GM12878 (cell line): ENCODE data around the gene SERPING1. TPM values are rescaled to one million over a fixed set of nuclear protein-coding genes. Genes with fewer than 3 reads are reported as not detected.

Experiments used
- E4F1 ChIP-seq: fragments of 450-650 bp; IDR thresholded peaks from 2 replicates; pipeline ENCODE4 v1.6.1; 2018; ENCODE audit warnings: borderline replicate concordance, mild to moderate bottlenecking; ENCODE audit not compliant: partially characterized antibody
- ESRRA ChIP-seq: IDR thresholded peaks from 2 replicates; pipeline ENCODE4 v1.6.1; 2012; ENCODE audit warnings: mild to moderate bottlenecking, low read length, improper control_type of control experiment
- FOXM1 ChIP-seq: IDR thresholded peaks from 2 replicates; pipeline ENCODE4 v1.6.1; 2012; ENCODE audit warnings: low read depth, mild to moderate bottlenecking, inconsistent platforms, low read length, moderate library complexity
- MTA2 ChIP-seq: fragments of 450-650 bp; IDR thresholded peaks from 2 replicates; pipeline ENCODE4 v1.6.1; 2016; ENCODE audit warnings: low read depth, mild to moderate bottlenecking, moderate library complexity
- NKRF ChIP-seq: fragments of 450-650 bp; conservative IDR thresholded peaks from 2 replicates; pipeline ENCODE4 v1.6.1; 2017; ENCODE audit warnings: mild to moderate bottlenecking, moderate library complexity
- PAX8 ChIP-seq: fragments of 450-650 bp; IDR thresholded peaks from 2 replicates; pipeline ENCODE4 v1.6.1; 2017; ENCODE audit warnings: mild to moderate bottlenecking, moderate library complexity
- STAT3 ChIP-seq: IDR thresholded peaks from 2 replicates; pipeline ENCODE4 v1.6.1; 2011; ENCODE audit warnings: low read depth, low read length, improper control_type of control experiment
- ZBTB4 ChIP-seq: fragments of 450-650 bp; formaldehyde crosslinking; IDR thresholded peaks from 2 replicates; pipeline ENCODE4 v1.4.0; 2022; ENCODE audit warnings: mild to moderate bottlenecking, moderate library complexity
- ZNF24 ChIP-seq: fragments of 450-650 bp; IDR thresholded peaks from 2 replicates; pipeline ENCODE4 v1.6.1; 2017; ENCODE audit warnings: antibody characterized with exemption, mild to moderate bottlenecking
- polyA plus RNA-seq, 11 experiments: library from polyadenylated mRNA; depleted of rRNA in 4 of 11; unstranded in 6 of 11; stranded (reverse) in 5 of 11; fragments of >200 nt; fragmentation: Nextera tagmentation in 4 of 11; fragmentation: Illumina TruSeq in 1 of 11; extraction: Ambion mirVana in 4 of 11; extraction: Trizol in 1 of 11; gene quantifications; 1 replicate in 1 of 11; 2 replicates in 10 of 11; pipeline versions ENCODE4 v1.2.1 to v1.2.3, GENCODE V29; 2011 to 2016; ENCODE audit warnings: inconsistent platforms in 2 of 11, missing spikeins in 2 of 11, low read depth in 1 of 11
- total RNA-seq, 4 experiments: library from RNA; depleted of rRNA in 3 of 4; stranded (reverse); fragments of >200 nt in 3 of 4; fragmentation: Illumina TruSeq in 1 of 4; extraction: Trizol in 1 of 4; gene quantifications; 2 replicates each; pipeline versions ENCODE4 v1.2.1 to v1.2.3, GENCODE V29; 2013 to 2021

SERPING1 gene
- total and polyA plus RNA-seq, 10 of the 15 experiments (the other 5 are each of a cell fraction or from before 2014, with no cell fraction given) = 0.24 to 1.4 TPM; not detected in 8

GRCh38 chr11:57610170-57610569, 12.7 kb downstream of the SERPING1 start (continued):
- TF ChIP-seq ZBTB4 (CRISPR knock-in tag) (no peak), STAT3 (no peak), ESRRA (no peak), FOXM1 (no peak), E4F1 (no peak), ZNF24 (no peak), MTA2 (no peak), PAX8 (no peak), NKRF (no peak)
